Astrocyte (in vitro differentiated cells and primary cell): ENCODE data around the gene LIMK2.

Experiments
- CTCF ChIP-seq: IDR thresholded peaks from 2 replicates; pipeline ENCODE4 v1.5.1; 2011; ENCODE audit warnings: low read depth, mild to moderate bottlenecking, inconsistent platforms, low read length, moderate library complexity; ENCODE audit not compliant: insufficient read depth
- EZH2 ChIP-seq: IDR thresholded peaks from 2 replicates; pipeline ENCODE4 v1.6.1; 2012; ENCODE audit warnings: mild to moderate bottlenecking, low read length, inconsistent platforms; ENCODE audit not compliant: insufficient read depth

- TF ChIP-seq CTCF (no peak), EZH2 (no peak)
Measured at GRCh38 chr22:31244046-31244942, 32.2 kb downstream of the LIMK2 start.
